GM18502 (cell line): Measurements from ENCODE around the gene HMX1.

Source experiments
- ATAC-seq: cut with Tn5 transposase; IDR thresholded peaks from one replicate; pipeline ENCODE4 v1.9.1; 2021; ENCODE audit warnings: mild to moderate bottlenecking; ENCODE audit not compliant: unreplicated experiment, poor library complexity

Gene HMX1

GRCh38 chr4:8910100-8910821 lies 38.6 kb upstream of the HMX1 start:
- no peak for ATAC-seq

- no peak for ATAC-seq
Measured at GRCh38 chr4:8909548-8909947, 37.9 kb upstream of the HMX1 start.

- no peak for ATAC-seq
Measured at GRCh38 chr4:8908206-8908893, 36.7 kb upstream of the HMX1 start.

DNA sequence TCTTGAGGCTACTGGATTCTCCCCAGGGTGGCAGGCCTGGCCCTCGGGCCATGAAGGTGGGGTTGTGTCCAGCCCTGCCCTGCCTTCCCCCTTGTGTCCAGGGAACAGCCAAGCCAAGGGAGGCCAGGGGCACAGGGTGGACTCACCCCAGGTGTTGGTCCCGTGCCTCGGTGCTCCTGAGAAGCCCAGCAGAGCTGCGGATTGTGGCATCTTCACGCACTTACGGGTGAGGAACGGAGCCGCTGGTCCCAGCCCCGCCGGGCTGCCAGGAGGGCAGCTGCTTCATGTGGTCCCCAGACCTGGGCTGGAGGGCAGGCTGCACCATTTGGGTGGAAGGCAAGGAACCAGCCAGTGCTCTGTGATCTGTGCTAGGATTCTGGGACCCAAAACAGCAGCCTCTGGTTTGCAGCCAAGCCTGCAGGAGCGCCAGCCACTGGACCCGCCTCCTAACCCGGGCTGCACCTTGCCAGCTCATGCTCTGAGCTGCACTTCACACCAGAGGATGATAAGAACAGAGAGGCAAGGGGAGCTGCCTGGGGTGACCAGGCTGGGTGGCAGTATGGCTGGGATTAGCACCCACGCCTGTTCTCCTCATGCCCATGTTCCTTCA lies 36.1 kb upstream of the HMX1 start:
- no peak for ATAC-seq

GRCh38 chr4:8906991-8907595 lies 35.5 kb upstream of the HMX1 start:
- ATAC-seq = no peak

- no peak for ATAC-seq
Measured at GRCh38 chr4:8906668-8906970, 35.0 kb upstream of the HMX1 start.

DNA sequence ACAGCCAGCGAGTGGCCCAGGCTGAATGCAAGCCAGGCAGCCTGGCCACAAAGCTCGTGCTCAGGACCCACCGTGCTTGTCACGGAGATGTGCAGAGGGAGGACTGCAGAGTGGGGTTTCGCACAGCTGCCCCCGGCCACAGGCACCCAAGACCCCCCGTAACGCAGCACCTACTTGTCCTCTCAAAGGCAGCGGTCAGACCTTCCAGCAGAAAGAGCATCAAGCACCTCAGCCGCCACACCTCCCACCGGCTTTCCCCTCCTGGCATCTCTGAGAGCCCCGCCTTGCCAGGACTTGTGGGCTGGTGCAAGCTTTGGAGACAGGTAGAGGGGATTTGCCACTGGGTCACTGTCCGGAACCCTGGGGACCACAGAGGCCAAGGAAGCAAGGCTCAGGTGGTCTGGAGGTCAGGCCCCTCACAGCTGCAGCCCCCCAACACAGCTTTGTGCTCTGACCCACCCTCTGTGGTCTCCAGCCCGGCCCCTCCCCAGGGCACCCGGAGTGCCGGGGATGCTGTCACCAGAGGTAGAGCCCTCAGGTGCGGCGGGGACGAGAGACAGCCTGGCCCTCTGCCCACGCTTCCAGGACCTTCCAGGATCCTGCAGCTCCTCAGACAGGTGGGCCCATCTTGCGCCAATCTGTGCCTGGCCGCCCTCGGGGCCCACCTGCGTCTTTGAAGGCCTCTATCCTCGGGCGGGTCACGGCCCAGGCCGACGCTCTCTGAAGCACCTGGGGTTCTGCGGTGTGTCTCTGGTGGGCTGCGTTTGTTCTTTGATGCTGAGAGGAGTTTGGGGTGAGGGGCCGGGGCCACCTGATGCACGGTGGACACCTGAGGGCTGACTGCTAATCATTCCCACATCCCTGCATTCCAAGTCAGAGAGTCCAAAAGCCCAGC lies 34.4 kb upstream of the HMX1 start:
- no peak for ATAC-seq

DNA sequence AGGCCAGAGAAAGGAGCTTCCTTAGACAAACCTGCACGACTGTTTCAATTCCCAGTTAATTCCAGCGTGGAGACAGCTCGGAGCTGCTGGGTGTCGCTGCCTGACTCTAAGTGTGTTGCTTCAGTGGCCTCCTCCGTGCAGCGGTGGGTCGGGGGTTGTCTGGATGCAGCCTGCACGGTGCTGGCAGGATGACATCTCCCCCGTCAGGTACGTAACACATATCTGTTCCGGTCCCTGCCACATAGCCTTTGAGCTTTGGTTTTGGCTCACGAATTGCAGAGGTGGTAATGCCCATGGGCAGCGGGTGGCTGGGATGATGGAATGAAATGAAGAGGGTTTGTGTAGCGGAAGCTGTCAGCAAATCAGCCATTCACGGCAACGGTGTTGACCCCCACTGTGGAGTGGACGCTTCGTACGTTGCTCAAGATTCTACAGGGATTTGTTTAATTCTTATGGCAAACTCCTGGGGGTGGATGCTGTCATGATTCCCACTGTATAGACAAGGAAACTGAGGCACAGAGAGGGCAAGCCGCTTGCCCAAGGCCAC lies 33.7 kb upstream of the HMX1 start:
- no peak for ATAC-seq

- ATAC-seq = no peak
Measured at GRCh38 chr4:8904666-8905065, 33.0 kb upstream of the HMX1 start.

GRCh38 chr4:8904041-8904501 lies 32.4 kb upstream of the HMX1 start:
- no peak for ATAC-seq

GRCh38 chr4:8901335-8901734 lies 29.7 kb upstream of the HMX1 start:
- ATAC-seq = no peak

GRCh38 chr4:8900588-8900987 lies 28.9 kb upstream of the HMX1 start:
- no peak for ATAC-seq

DNA sequence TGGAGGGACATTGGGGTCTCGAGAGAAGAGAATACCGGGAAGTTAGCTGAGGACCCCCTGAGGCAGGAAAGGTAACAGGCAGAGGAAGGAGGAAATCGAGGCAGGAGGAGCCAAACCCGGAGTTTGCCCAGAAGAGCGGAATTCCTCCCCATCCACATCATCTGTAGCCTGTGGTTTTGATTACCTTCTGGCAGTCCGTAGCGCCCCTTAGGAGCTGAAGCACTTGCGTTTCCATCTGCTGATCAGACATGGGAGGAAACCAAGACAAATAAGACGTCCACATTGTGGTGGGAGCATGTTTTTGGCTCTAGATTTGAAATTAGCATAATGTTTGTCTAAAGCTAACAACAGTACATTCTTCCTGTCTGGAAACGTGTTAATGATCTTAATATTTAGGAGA lies 26.8 kb upstream of the HMX1 start:
- ATAC-seq = no peak

- ATAC-seq = no peak
Measured at GRCh38 chr4:8897251-8898167, 25.9 kb upstream of the HMX1 start.

- no peak for ATAC-seq
Measured at GRCh38 chr4:8896506-8896905, 24.9 kb upstream of the HMX1 start.

DNA sequence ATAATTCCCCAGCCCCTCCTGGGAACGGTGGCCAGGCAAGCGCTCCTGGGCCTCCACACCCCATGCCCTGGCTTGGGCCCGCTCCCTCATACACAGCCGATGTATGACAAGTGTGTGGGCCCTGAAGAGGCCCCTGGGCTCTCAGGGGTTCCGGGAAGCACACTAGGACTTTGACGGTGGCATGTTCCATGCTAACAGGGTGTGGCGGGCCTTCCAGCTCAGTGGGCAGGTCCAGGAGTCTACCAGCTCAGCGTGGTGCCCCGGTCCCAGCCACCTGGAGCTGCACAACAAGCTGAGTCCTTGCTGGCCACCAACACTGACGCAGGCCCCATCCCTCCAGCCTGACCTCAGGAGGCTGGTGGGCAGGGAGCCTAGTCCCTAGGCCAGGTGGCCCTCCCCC lies 24.4 kb upstream of the HMX1 start:
- no peak for ATAC-seq

DNA sequence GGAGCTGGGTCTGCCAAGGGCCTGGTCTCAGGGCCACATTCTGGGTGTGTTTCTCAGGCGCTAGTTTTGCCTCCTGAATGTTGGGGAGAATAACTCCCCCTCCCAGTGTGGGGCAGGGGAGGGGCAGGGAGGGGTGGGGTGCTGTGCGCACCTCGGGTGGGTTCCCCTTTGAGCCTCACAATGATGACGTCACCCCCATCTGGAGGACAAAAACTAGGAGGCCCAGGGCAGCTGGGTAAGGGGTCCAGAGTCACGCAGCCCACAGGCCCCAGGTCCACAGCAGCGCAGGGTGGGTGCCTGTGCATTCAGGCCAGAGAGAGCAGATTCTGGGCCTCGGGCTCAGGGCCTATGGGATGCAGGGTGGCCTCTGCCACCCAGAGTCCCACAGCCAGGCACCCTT lies 23.7 kb upstream of the HMX1 start:
- no peak for ATAC-seq

DNA sequence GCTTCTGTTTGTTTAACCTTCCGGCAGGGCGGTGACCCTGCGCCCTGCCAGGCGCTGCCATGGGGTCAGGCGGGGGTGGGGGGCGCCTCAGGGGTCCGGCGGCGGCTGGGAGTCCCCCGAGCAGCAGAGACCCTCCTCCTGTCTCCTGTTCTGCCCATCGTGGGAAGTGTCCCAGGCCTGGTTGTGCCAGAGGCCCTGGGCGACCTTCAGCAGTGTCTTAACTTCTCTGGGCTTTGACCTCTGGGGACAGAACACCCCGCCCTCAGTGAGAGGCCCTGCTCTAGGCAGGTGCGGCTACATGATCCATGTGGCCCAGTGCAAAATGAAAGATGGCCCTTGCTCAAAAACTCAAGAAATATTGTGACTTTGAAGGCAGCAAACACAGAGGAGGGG lies 22.8 kb upstream of the HMX1 start:
- no peak for ATAC-seq
